Lung (tissue), 12 donors: ENCODE results near the gene CDH13. TPM values are rescaled to one million over a fixed set of nuclear protein-coding genes. Genes with fewer than 3 reads are reported as not detected.

ENCODE experiments used
- ATAC-seq: fragments of 200-7000 bp; cut with Tn5 transposase; one replicate; pipeline ENCODE4 v1.9.1; 2020; ENCODE audit warnings: moderate number of reproducible peaks; ENCODE audit not compliant: insufficient read depth, low FRiP score
- DNase-seq, 3 donors: peaks; one replicate each; pipeline ENCODE4 v3.0.0-alpha.2; 2013 to 2017
- H3K27ac ChIP-seq, 2 donors: one replicate each; pipeline ENCODE4 v1.5.1; 2013; ENCODE audit warnings: mild to moderate bottlenecking in 2 of 2, moderate library complexity in 2 of 2, control low read depth in 1 of 2, inconsistent platforms in 1 of 2, low read depth in 1 of 2, low read length in 1 of 2
- H3K27me3 ChIP-seq, 3 donors: one replicate each; pipeline ENCODE4 v1.5.1; 2013; ENCODE audit warnings: low read length in 2 of 3; ENCODE audit not compliant: control insufficient read depth in 3 of 3, insufficient read depth in 3 of 3
- H3K36me3 ChIP-seq, 4 donors: one replicate each; pipeline ENCODE4 v1.5.1; 2013; ENCODE audit warnings: low read length in 4 of 4, mild to moderate bottlenecking in 1 of 4, moderate library complexity in 1 of 4; ENCODE audit not compliant: control insufficient read depth in 4 of 4, insufficient read depth in 4 of 4
- H3K4me1 ChIP-seq, 5 donors: one replicate each; pipeline ENCODE4 v1.5.1; 2013; ENCODE audit warnings: low read length in 5 of 5, mild to moderate bottlenecking in 2 of 5, moderate library complexity in 1 of 5; ENCODE audit not compliant: control insufficient read depth in 5 of 5, insufficient read depth in 5 of 5
- H3K4me3 ChIP-seq: one replicate; pipeline ENCODE4 v1.5.1; 2013; ENCODE audit warnings: mild to moderate bottlenecking, control low read depth, moderate library complexity
- H3K9ac ChIP-seq, 2 donors: one replicate each; pipeline ENCODE4 v1.5.1; 2013; ENCODE audit warnings: low read length in 2 of 2, control low read depth in 1 of 2; ENCODE audit not compliant: insufficient read depth in 1 of 2
- H3K9me3 ChIP-seq, 4 donors: one replicate each; pipeline ENCODE4 v1.5.1; 2013; ENCODE audit warnings: low read length in 3 of 4, mild to moderate bottlenecking in 1 of 4, moderate library complexity in 1 of 4; ENCODE audit not compliant: control insufficient read depth in 4 of 4, insufficient read depth in 3 of 4
- WGBS, 2 donors: extraction: QIAGEN DNeasy Blood & Tissue Kit; methylation state at CpG; one replicate each; pipeline ENCODE4 v1.1.7; 2013; 5-methylcytosine and 5-hydroxymethylcytosine counted together
- polyA plus RNA-seq, 2 donors: library from polyadenylated mRNA; stranded (reverse); fragments of 200-250 nt; gene quantifications; one replicate each; pipeline ENCODE4 v1.2.1, GENCODE V29; 2013
- total RNA-seq, 2 donors: library from RNA; depleted of rRNA in 1 of 2; stranded (reverse); fragments of >200 nt in 1 of 2; gene quantifications; one replicate each; pipeline ENCODE4 v1.2.1, GENCODE V29; 2014 to 2021
- TF ChIP-seq, protein P1 (sequence below): IDR thresholded peaks from 2 replicates; pipeline ENCODE4 v1.5.1; 2012; ENCODE audit warnings: mild to moderate bottlenecking; ENCODE audit errors: control extremely low read depth, extremely low read depth
- donor health status: control.
- donor health status: control.
- donor health status: Bipolar disorder and iron deficiency.
- donor health status: healthy.
- donor health status: DM: yes; HTN: yes; CAD: no.

CDH13 gene
- total and polyA plus RNA-seq, 4 donors = 2.1 to 12.3 (median 7.3) TPM

DNA sequence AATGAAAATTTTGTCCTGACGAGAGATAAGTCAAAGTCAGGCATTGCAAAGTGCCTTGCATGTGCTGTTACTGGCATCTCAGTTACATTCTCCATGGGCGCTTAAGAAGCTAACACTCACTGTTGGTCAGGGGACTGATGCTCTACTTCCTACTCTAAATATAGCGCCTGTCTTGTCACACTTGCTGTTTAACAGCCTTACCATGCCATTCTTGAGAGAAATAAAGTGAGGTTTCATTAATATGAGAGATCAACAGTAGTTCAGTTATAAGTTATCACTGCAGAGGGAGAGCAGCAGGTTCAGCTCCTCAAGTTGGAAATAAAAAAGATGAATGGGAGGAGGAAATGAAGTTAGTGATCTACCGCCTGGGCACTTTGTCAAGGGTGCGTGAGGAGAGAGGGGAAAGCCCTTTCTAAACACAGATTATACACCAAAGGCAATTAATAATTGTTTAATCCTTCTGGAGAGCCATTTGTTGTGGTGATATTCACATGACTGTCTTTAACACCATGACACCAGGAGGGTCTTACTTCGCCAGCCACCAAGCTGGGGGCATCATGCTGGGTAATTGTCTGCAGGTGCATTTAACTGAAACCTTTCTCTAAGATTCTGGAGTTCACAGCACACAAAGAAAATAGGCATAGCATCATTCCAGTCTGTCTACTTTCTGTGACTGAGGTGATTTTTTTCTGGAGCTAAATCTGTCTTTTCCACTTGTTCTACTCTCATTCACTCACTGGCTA is 612.4 kb downstream of the CDH13 start:
- Histone ChIP-seq H3K27ac (no peak overlapping the region), H3K9ac (no peak overlapping the region), H3K4me3 (no peak overlapping the region), H3K36me3 (no peaks in the 10 kb centered on the region), H3K4me1 (no peaks in the 10 kb centered on the region), H3K27me3 (no peaks in the 10 kb centered on the region), H3K9me3 (no peaks in the 10 kb centered on the region)
- DNase-seq = no peak
- TF ChIP-seq, protein P1, sequence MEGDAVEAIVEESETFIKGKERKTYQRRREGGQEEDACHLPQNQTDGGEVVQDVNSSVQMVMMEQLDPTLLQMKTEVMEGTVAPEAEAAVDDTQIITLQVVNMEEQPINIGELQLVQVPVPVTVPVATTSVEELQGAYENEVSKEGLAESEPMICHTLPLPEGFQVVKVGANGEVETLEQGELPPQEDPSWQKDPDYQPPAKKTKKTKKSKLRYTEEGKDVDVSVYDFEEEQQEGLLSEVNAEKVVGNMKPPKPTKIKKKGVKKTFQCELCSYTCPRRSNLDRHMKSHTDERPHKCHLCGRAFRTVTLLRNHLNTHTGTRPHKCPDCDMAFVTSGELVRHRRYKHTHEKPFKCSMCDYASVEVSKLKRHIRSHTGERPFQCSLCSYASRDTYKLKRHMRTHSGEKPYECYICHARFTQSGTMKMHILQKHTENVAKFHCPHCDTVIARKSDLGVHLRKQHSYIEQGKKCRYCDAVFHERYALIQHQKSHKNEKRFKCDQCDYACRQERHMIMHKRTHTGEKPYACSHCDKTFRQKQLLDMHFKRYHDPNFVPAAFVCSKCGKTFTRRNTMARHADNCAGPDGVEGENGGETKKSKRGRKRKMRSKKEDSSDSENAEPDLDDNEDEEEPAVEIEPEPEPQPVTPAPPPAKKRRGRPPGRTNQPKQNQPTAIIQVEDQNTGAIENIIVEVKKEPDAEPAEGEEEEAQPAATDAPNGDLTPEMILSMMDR = no peak
- WGBS, 2 donors = 45 to 50% methylated on average over 6 of the region's 6 CpGs
- no peak for ATAC-seq

- peaks cover 0 to 1% (median 0%) of the 10 kb centered on the region in 4 donors for H3K9me3 ChIP-seq
- H3K4me1 ChIP-seq = no peaks in the 10 kb centered on the region
- no peak overlapping the region for H3K27ac ChIP-seq
- no peak overlapping the region for H3K4me3 ChIP-seq
- 60 to 75% methylated on average over 2 of the region's 2 CpGs for WGBS, 2 donors
- peaks cover 0 to 5% (median 0%) of the 10 kb centered on the region in 3 donors for H3K27me3 ChIP-seq
- ATAC-seq (no peak), DNase-seq (no peak)
- H3K9ac ChIP-seq = no peak overlapping the region
- TF ChIP-seq, protein P1 = no peak
- H3K36me3 ChIP-seq = no peaks in the 10 kb centered on the region
Measured at GRCh38 chr16:83244057-83244456, 617.3 kb downstream of the CDH13 start.

- H3K9ac ChIP-seq = no peak overlapping the region
- H3K9me3 ChIP-seq = peaks cover 0 to 1% (median 0%) of the 10 kb centered on the region in 4 donors
- WGBS, 2 donors = 56 to 58% methylated on average over 1 of the region's 1 CpG
- no peaks in the 10 kb centered on the region for H3K4me1 ChIP-seq
- peaks cover 0 to 8% (median 0%) of the 10 kb centered on the region in 3 donors for H3K27me3 ChIP-seq
- H3K4me3 ChIP-seq = no peak overlapping the region
- no peak for DNase-seq
- no peak for ATAC-seq
- TF ChIP-seq, protein P1 = no peak
- no peaks in the 10 kb centered on the region for H3K36me3 ChIP-seq
- no peak overlapping the region for H3K27ac ChIP-seq
Measured at GRCh38 chr16:83245061-83245460, 618.3 kb downstream of the CDH13 start.
